Amniotic stem cell (primary cell): Measurements from ENCODE around the gene RIPOR3.
"Not testable (repeated sequence)": the region's sequence is repeated elsewhere in the genome, so short reads cannot be mapped to it uniquely, and the experiment has no call there.

Experiments
- DNase-seq: peaks from one replicate; lab custom pipeline; 2025; lab: John Stamatoyannopoulos, UW

RIPOR3 gene

DNA sequence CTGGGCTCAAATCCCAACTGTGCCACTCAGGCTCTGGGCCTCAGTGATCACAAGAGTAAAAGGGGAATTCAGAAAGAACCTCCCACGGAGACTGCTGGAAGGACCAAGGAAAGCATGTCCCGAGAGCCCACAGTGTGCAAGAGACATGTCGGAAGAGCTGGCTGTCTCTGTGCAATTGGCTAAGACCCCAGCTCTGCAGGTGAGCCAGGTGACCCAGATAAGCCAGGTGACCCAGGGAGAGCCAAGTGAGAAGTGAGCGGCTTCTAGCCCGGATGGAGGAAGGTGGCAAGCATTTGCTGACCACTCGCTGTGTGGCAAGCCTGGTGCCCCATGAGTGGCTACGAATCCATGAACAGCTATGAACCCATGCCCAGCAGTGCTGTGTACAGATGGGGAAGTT is 59.1 kb downstream of the RIPOR3 start:
- no peak for DNase-seq

DNA sequence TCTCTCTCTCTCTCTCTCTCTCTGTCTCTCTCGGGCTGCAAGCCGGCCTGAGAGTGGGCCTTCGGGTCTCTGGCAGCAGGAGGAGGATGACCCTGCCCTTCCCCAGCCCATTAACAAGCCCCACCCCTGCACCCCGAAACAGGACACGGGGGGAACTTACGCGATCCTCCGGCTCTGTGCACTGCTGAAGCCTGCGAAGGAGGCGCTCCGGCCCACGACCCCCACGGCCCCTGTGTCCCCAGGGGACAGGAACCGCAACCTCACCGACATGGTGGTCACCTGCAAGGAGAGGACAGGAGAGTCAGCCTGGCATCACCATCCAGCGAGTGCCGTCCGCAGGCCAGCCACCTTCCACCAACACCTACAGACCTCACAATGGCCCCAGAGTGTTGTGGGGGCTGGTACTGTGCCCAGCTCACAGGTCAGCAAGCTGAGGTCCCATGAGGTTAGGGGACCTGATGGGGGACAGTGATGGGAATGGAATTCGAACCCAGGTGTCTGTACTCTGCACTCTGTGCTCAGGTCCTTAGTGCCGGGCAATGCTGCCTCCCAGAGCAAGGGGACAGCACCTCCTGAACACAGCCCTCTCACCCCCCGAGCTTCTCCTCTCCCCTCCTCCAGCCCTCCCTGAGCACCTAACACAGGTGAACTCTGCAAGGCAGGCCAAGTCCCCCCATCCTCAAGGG is 60.6 kb downstream of the RIPOR3 start:
- DNase-seq: no peak

DNA sequence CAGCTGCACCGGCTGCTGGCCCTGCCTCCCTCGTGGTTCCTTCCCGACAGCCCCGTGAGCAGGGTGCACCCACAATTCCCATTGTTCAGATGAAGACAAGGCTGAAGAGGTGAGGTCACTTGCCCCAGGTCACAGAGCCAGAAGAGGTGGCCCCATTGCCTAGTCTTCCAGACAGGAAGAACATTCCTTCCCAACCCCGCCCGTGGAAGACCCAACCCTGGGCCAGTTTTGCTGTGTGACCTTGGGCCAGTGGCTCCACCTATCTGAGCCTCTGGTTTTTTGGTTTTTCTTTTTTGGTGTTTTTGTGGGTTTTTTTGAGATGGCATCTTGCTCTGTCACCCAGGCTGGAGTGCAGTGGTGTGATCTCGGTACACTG is 61.7 kb downstream of the RIPOR3 start:
- no peak for DNase-seq

DNA sequence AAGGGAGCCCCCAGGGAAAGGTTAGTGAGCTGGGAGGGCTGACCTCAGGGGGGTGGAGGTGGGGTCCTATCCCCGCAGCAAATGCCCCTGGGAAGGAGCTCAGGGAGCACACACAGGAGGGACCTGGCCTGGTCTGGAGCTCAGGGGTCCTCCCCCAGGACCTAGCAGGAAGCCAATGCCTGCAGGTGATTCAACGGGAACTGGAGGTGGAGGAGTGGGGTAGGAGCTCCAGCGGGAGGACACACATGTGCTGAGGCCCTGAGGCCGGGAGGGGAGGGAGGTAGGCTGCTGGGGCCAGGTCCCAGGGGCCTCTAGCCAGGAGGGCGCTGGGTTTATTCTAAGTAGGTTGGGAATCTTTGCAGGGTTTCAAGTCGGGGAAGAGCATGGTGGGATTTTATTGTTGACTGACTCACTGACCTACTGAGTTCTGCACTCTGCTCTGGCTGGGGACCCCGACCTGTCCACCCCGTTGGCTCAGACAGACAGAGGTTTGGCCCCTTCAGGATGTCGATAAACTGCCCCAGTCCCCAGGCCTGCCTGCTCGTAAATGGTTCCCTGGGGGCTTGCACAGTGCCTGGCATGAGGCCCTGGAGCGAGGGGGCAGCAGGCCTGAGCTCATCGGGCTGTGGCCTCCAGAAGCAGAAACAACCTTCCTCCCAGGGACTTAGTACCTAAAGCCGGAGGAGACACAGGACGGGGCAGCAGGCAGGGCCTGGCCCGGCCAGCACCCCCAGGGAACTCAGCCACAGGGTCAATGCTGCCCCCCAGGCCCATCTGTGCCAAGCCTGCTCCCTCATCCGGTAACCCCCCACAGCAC is 62.3 kb downstream of the RIPOR3 start:
- no peak for DNase-seq

DNA sequence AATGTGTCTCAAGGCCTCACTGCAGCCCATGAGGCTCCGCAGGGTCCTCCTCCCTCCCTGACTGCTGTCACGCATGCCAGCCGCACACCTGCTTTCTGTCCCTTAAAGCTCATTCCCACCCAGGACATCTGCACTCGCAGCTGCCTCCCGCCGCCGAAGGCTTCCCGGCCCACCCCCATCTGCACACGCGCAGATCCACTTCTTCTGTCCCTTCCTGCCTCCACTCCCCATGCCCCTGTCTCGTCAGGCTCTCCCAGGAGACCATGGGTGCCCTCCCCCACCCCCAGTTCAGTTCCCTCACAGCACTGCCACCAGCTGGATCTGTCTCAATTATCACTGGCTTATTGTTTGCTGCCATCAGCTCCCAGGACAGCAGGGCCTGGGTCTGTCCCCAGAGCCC is 63.0 kb downstream of the RIPOR3 start:
- no peak for DNase-seq

DNA sequence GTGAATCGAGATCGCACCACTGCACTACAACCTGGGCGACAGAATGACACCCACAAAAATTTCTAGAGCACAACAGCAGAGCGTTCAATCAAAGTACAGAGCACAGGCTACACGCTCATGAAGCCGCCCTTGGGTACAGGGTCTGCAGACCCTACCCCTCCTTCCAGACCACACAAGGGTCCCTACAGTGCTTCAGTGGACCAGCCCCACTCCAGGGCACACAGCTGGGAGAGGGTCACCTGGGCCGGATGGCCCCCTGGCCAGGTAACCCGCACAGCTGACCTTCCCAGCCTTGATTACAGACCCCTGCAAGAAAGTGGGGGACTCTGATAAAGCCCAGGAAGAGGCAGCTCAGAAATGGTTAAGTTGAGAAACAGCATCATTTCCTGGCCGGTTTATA is 63.6 kb downstream of the RIPOR3 start:
- DNase-seq: no peak

DNA sequence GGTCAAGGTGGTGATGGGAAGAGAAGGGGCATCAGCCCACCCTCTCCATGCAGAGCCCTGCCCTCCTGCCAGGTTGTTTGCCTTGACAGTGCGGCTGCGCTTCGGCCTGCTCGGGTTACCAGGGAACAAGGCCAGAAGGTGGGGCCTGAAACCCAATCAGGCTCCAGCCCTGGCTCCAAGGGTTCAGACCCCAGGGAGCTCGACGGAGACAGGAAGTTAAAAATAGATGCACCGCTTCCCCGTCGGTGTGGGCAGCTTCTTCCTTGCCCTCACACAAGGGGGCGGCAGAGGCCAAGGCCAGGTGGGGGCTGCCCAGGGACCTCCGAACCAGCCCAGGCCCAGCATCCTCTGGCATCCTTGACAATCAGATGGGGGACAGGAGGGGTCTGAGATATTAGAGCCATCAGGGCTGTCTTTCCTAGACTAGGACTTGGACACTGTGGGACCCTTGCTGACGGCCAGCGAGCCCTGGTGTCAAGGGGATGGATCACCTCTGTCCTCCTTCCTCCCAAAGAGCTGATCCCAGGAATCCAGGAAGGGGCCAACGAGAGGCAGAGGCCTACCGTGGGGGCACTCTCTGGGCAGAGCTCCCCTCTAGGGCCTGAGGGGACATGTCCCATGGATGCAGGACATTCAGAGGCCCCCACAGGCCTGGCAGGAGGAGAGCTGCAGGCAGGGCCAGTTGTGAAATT is 65.2 kb downstream of the RIPOR3 start:
- DNase-seq: no peak

DNA sequence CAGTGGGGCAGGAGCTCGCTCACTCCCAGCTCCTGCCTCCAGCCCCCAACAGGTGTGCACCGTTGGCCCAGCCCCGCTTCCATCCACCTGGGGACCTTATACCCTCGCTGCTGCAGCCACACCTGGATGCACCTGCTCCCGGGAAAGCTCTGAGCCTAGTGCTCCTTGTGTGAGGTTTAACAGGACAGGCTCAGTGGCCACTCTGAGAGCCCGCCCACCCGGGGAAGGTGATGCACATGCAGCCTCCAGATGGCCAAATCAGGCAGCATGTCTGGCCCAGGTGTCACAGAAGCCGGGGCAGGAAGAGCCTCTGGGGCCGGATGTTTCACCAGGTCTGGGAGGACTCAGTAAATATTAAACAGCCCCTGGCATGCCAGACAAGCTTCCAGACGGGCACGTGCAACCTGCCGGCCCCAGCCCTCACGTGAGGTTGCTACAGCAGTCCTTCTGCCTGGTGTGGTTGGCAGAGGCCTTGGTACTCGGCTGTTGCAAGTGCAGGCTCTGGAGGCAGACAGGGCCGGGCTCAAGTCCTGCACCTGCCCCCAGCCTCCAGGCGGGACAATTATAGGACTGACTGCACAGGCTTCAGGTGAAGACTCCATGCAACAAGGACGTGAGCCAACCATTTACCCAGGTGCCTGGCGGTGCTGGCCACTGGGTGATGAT is 66.9 kb downstream of the RIPOR3 start:
- DNase-seq: no peak

DNA sequence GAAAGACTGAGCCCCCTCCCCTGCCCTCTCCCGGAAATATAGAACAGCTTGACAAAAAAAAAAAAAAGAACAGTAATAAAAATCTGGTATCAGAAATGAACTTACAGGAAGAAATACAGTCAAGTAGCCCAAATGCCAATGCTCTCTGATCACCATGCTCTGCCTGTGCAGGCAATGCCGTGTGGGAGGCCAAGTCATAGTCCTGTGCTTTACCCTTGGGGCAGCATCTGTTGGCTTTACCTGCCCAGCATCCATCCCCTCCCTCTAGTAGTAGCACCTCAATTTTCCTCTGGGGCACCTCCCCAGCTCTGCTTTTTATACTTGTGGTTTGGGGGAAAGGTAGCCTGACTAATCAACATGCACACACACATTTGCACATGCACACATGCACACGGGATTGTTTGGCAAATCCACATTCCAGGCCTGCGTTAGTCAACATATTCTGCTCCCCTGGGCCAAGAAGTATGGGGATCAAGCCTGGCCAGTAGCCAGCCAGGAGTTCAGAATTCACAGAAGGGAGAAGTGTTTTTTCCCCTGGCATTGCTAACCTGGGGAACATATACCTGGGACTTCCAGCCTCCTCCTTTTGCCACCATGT is 70.2 kb downstream of the RIPOR3 start:
- no peak for DNase-seq

DNA sequence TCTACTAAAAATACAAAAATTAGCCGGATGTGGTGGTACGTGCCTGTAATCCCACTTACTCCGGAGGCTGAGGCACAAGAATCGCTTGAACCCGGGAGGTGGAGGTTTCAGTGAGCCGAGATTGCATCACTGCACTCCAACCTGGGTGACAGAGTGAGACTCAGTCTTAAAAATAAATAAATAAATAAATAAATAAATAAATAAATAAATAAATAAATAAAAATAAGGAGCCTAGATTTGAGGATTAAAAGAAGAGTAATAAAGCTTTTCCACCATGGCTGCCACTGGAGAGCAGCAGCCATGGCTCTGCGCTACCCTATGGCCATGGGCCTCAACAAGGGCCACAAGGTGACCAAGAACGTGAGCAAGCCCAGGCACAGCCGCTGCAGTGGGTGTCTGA is 70.9 kb downstream of the RIPOR3 start:
- not testable (repeated sequence) for DNase-seq

DNA sequence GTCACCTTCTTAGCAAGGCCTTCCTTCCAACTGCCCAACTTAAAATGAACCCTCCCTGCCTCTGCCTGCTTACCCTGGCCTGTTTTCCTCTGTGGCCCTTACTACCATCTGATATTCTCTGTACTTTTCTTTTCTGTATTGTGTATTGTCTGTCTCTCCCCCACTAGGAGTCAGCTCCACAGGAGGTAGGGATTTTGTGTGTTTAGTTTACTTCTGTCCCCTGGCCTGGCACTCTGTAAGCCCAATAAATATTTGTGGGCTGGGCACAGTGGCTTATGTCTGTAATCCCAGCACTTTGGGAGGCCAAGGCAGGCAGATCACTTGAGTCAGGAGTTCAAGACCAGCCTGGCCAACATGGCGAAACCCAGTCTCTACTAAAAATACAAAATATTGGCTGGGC is 72.8 kb downstream of the RIPOR3 start:
- DNase-seq: no peak

DNA sequence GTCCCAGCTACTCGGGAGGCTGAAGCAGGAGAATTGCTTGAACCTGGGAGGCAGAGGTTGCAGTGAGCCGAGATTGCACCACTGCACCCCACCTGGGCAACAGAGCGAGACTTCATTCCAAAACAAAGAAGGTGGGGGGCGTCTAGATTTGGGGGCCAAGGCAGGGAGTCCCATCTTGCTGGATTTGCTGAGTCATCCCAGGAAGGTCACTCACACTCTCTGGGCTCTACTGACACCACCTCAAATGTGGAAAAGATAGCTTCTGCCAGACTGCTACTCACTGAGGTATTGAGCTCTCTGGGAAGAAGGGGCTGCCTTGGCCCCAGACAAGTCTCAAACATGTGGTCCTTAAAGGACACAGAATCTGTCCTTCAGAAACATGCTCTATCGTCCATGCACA is 74.3 kb downstream of the RIPOR3 start:
- no peak for DNase-seq

DNA sequence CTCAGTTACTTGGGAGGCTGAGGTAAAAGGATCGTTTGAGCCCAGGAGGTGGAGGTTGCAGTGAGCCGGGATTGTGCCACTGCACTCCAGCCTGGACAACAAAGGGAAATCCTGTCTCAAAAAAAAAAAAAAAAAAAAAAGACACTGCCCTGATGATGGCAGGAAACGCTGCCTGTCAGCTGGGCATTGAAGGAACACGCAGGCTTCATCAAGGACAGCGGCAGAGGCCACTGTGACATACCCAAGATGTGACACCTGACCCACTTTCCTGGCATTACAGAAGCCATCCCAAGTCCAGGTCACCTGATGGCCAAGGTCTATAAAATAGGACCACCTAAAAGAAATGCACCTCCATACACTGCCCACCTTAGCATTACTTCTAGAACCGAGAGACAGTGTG is 75.9 kb downstream of the RIPOR3 start:
- no peak for DNase-seq

DNA sequence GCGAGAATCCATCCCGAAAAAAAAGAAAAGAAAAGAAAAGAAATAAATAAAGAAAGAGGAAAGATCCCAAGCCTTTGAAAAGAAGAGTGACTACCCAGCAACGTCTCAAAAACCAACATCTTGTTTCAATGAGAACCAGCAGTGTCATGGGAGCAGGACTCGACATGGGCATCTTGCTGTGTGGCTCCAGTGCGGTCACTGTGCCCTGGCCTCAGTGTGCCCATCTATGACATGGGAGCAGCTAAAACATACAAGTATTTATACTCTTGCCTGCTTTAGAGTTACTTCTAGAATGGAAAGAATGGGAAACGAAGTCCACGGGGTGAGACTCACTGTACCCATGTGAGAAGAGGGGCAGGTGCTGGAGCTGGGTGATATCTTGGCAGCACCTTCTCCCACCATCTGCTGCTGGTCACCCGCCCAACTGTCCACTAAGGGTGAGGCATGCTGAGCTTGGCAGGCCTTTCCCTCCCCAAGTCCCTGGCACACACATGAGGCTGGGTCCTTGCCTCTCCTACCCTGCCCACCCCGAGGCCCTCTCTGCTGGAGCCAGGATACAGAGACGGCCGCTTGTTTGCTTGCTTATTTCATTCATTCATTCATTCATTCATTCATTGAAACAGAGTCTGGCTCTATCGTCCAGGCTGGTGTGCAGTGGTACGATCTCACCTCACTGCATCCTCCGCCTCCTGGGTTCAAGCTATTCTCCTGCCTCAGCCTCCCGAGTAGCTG is 77.7 kb downstream of the RIPOR3 start:
- DNase-seq: no peak

DNA sequence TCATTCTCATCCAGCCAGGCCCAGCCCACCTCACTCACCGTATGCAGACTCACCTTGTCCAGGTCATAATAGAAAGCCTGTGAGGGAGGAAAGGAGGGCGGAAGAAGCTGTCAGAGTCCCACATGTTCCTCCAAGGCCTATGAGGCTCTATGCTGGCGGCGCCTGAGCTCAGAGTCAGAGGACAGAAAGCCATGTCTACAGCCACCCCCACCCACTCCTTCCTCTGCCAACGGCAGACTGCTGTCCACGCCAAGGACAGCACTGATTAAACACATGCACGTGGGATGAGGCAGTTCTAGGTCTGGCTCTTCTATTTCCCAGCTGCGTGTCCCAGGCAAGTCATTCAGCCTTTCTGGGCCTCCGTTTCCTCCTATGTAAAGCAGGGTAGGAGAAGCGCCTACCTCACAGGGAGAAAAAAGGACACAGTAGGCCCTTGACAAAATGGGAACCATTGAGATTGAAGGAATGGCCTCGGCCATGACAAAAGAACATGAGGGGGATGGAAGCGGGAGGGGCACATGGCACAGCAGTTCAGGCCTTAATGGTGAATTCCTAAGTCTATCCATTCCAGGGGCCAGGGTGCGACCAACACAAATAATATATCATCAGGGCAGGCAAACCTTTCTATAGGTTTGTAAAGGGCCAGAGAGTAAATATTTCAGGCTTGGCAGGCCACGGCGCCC is 80.1 kb downstream of the RIPOR3 start:
- no peak for DNase-seq

DNA sequence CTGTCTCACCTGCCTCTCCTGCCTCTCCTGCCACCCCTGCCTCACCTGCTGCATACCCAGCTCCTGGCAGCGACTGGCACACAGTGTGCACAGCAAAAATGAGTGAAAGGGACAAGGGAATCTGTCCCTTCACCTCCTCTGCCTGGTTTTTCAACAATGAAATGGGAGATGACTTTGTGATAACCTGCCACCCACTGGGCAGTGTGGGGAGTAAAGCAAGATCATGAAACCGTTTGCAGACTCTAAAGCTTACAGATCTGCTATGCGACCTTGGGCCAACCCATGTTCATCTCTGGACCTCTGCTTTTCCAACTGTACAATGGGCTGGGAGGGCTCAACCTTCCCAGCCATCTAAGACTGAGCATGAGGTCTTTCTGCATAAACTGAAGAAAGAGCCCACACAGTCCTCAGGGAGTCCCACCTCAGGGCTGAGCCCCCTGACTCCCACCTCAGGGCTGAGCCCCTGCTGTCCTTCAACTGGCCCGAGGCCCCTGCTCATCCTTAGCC is 81.1 kb downstream of the RIPOR3 start:
- no peak for DNase-seq

DNA sequence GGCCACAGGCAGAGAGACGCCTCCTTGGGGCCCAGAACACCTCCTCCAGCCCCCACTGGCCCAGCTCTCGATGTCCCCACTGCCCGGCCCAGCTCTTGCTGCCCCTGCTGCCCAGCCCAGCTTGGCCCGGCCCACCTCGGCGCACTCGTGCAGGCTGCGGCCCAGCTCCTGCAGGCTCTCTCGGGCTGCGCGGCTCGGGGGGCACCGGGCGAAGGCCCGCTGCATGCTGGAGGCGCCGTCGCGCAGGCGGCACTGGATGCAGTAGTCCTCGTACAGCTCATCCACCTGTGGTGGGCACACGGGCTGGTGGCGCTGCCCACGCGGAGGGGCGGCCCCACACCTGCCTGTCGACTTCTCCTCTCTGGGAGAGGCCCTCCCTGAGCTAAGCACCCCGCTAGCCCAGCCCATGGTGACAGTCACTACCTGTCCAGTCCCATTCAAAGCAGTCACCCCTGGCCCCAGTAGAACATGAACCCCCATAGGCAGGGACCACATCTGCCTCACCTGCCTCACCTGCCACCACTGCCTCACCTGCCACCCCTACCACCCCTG is 81.8 kb downstream of the RIPOR3 start:
- no peak for DNase-seq

DNA sequence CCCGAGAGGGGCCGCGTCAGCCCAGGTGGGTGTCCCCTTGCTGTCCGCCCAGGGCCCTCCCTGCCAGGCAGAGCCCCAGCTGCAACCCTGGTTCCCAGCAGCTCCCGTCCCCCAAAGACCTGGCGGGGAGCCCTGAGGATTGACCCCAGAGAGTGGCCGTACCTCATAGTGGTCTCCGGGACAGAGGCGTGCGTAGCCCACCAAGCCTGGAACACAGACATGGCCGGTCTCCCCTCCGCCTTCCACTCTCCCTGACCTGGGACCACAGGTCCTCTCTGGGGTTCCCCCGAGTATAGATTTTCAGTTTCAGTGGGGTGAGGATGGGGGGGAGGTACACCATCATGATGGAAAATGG is 82.6 kb downstream of the RIPOR3 start:
- no peak for DNase-seq

DNA sequence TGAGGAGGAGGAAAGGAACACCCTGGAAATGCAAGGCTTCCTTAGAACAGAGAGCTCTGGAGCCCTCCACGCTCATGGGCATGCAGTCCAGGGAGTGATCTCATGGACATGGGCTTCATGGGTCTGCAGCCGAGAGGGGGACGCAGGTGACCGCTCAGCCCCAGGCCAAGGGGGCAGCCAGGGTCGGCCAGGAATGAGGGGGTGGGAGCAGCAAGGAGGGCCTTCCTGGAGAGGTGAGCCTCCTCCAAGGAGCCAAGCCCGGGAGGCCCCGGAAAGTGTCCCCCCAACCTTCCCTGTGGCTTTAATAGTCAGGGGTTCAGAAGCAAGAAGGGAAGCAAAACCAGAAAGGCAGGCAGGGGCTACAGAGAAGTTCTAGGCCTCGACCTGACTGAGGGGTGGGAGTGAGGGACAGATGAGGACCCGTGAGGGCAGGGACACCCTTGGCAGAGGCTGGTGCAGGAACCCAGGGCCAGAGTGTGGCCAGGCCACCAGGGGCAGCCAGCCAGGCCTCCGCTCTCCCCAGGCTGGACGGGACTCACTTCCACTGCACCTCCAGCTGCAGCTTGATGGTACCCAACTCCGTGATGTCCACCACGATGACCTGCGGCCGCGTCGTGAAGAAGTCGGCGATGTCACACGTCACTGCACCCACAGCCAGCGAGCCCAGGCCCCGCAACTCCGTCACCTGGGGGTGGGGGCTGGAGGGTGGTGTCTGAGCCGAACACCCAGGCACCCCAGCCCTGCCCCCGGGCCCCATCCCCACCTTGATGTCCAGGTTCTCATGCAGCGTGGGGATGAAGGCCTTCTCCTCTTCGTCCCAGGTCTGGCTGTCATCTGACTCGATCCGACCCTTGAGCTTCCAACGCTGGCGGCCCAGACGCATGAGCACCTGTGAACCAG is 83.2 kb downstream of the RIPOR3 start:
- no peak for DNase-seq
